ENCODE results near the gene HOXD8.

Gene HOXD8

DNA sequence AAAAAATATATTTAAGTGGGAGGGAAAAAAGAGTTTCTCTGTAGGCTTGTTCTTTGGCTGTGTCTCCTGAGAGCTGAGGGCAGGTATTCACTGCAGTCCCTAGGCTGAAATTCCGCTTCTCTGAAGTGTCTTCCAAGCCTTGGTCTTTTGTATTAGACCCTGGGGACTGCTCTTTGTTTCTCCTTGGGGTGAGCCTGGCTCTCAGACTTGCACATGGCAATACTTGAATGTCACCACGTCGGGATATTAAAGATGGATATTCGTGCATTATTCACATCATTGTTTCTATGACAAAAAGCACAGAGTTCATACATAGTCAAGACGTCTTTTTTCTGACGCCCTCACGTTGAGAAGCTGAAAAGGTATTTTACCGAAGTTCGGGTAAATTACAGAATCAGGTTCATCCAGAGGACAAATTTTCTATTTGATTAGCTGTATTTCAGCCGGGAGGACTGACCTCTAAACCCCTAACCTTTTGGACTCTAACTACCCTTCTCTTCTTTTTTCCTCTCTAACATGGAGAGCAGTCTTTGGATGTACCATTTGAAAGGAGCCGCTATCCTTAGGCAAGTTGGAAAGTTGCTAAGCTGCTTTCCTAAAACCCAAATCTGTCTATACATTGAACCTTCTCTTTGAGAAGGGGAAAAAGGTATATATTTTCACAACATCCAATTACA is 25.2 kb downstream of the HOXD8 start:
- Histone ChIP-seq H3K4me1 (ENCODE audit: insufficient read depth, low read length) (no peaks in the 10 kb centered on the region; the same call in 1 of the 2 replicates), H3K9ac (ENCODE audit: low read depth, low read length) (no peak overlapping the region), H3K9me3 (ENCODE audit: control insufficient read depth, insufficient read depth, low read length) (no peaks in the 10 kb centered on the region), H3K36me3 (ENCODE audit: insufficient read depth, low read length) (no peaks in the 10 kb centered on the region)

DNA sequence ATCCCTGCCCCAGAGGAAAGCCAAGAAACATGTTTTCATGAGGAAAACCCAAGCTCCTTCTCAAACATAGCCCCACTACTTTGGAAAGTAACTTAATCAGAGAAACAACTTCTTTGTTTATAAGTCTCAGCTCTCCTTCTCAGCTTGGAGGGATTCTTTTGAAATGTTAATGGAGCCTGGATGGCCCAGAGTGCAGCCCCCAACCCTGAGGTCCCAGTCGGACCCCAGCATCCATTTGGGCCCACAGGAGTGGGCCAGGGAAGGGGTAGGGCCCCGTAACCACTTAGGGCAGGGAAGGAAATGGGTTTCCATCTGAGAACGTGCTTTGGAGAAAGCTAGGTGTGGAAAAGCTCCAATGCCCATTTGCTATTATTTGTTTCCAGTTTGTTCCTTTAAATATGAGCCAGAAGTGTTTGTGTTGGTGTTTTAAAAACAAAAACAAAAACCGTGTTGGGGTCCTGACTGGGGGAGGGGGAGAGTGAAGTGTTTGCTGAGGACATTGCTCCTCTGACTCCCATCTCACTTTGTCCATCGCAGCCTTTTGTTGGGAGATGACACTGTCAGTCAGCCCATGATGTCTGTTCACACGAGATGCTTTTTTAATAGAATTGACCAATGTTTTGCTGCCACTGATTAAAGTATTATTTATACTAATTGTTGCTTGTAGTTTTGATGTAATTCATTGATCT is 26.0 kb downstream of the HOXD8 start:
- H3K9me3 ChIP-seq (ENCODE audit: control insufficient read depth, insufficient read depth, low read length), result no peaks in the 10 kb centered on the region
- no peaks in the 10 kb centered on the region for H3K36me3 ChIP-seq (ENCODE audit: insufficient read depth, low read length)
- no peaks in the 10 kb centered on the region; the same call in 1 of the 2 replicates for H3K4me1 ChIP-seq (ENCODE audit: insufficient read depth, low read length)
- no peak overlapping the region for H3K9ac ChIP-seq (ENCODE audit: low read depth, low read length)

DNA sequence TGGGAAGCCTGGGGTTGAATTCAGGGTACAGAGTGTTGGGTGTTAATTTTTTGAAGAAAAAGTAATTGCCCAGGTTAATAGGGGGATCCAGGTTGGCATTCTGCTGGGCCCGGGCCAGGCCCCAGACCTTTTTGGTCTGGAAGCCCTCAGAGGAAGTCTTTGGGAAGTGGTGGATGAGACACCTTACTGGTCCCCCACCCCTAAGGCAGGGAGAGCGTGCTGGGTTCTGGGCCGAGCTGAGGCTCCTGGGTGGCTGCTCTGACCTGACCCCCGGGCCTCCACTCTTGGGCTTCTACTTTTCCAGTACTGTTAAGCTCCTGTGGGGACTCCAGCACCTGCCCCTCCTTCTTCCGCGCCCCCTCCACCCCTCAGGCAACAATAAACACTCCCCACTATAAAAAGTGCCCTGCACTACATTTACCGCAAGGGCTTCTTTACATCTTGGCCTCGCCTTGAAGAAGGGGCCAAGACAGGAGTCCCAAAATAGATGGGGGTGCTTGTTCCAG is 26.8 kb downstream of the HOXD8 start:
- no peaks in the 10 kb centered on the region; the same call in 1 of the 2 replicates for H3K4me1 ChIP-seq (ENCODE audit: insufficient read depth, low read length)
- H3K36me3 ChIP-seq (ENCODE audit: insufficient read depth, low read length), result no peaks in the 10 kb centered on the region
- H3K9ac ChIP-seq (ENCODE audit: low read depth, low read length), result no peak overlapping the region
- no peaks in the 10 kb centered on the region for H3K9me3 ChIP-seq (ENCODE audit: control insufficient read depth, insufficient read depth, low read length)

DNA sequence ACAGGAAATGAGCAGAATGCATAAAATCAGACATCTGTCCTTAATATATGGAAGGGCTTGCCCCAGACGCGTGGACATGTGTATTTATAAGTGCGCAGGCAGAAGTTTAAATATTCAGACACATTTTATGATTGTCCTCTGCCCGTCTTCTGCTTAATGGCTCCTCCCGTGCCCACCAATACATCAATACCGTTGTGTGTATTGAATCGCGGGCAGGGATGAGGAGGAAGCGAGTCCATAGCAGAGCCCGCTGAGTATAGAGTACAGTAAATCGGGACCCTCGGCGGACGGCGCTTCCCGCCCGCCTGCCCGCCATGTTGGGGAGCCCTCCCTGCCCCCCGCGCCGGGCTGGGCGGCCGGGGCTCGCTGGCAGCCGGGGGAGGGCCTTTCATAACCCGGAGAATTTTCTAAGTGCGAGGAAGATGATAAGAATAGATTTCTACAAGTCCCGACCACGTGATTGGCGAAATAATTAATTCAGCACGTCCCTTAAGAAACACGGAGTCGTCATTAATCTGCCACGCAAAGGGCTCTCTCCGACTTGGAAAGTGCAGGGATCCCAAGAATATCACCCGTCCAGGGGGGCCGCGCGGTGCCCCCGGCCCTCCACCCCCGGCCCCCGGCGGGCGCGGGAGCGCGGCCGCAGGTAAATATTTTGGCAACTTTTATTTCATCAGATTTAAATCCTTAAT is 27.4 kb downstream of the HOXD8 start, which contains the start of gene HOXD3:
HOXD3 (plus strand) TSS at position 501 of the 692 bp plus-strand sequence. CDS start 11,808 bp downstream, outside the sequence.
- Histone ChIP-seq H3K4me1 (ENCODE audit: insufficient read depth, low read length) (no peaks in the 10 kb centered on the region; the same call in 1 of the 2 replicates), H3K9me3 (ENCODE audit: control insufficient read depth, insufficient read depth, low read length) (no peaks in the 10 kb centered on the region), H3K9ac (ENCODE audit: low read depth, low read length) (no peak within 1 kb of the TSS; the same call in 1 of the 2 replicates), H3K36me3 (ENCODE audit: insufficient read depth, low read length) (no peaks in the 10 kb centered on the region)

DNA sequence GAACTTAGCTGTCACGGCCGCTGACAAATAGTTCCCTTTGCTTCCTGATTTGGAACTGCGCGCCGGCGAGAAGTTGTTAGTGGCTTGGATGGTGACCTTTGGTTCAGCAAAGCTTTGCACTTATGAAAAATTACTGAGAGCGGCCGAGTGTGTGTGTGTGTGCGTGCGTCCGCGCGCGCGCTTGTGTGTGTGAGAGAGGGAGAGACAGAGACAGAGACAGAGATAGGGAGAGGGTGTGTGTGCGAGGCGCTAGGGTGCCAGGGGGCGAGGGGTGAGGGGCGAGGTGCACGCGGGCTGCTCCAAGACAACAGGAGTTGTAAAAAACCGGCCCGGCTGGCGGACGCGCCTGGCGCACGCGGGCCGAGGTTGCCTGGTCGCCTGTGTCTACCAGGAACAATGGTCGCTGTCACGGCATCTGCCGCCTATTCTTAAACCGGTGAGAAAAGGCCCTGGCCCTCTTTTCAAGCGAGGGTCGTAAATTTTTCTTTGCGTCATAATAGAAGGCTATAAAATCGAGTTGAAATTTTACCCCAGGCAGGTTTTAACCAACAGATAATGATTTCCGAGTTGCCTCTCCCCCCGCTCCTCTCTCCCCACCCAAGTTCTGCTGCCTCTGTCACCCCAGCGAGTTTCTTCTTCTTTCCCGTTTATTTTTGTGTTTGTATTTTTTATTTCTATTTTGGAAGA is 28.1 kb downstream of the HOXD8 start:
- Histone ChIP-seq H3K36me3 (ENCODE audit: insufficient read depth, low read length) (no peaks in the 10 kb centered on the region), H3K9ac (ENCODE audit: low read depth, low read length) (no peak overlapping the region; the same call in 1 of the 2 replicates), H3K9me3 (ENCODE audit: control insufficient read depth, insufficient read depth, low read length) (no peaks in the 10 kb centered on the region), H3K4me1 (ENCODE audit: insufficient read depth, low read length) (no peaks in the 10 kb centered on the region; the same call in 1 of the 2 replicates)

DNA sequence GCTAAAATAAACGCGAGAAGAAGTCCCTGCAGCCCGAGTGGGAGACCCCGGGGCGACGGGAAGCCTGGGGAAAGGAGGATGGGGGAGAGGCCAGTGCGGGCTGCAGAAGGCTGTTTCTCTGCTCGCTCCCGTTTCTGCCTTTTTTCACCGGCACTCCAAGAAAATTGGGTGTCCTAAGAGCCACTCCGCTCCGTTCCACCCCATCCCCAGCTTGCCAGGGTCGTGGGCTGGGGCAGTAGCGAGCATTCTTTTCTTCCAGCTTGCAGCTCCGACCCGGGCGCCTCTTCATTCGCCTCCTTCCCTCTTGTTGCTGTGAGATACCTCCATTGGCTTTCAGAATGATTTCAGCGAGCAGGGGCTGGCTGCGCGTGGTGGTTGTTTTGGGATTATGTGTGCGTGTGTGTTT is 28.7 kb downstream of the HOXD8 start:
- Histone ChIP-seq H3K9ac (ENCODE audit: low read depth, low read length) (no peak overlapping the region; the same call in 1 of the 2 replicates), H3K4me1 (ENCODE audit: insufficient read depth, low read length) (no peaks in the 10 kb centered on the region; the same call in 1 of the 2 replicates), H3K9me3 (ENCODE audit: control insufficient read depth, insufficient read depth, low read length) (no peaks in the 10 kb centered on the region), H3K36me3 (ENCODE audit: insufficient read depth, low read length) (no peaks in the 10 kb centered on the region)

DNA sequence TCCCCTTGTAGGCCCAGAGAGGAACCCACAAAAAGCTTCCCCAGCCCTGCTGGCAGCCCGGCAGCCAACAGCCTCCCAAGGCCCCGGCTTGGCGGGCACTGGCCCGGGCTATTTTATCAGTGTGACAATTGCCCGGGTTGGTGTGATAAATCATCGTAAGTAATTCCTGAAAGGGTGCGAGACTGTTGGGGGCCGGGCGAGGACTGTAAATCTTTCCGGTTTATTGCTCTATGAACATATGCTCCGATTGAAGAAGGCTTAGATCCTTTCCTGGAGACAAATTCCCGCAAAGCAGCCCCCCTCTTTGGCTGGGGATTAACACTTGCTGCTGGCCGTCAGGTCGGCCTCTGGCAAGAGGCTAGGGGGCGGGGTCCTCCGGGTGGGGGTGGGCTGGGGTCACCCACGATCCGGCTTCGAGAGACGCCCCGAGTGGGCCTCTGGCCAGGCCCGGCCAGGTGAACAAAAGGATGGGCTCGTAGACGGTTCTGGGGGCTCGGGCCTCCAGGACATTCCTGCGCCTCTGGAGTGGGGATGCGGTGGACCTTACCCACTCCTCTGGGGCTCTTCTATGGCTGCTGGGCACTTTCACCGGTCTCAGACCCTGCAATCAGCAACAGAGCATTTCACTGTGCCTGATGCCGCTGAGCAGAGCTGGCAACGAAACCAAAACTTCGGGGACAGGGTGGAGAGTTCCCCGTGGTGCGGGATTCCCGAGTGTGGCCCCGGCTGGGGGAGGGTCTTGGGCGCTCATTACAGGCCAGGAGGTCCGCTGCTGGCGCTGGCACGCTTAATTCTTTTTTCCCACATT is 29.6 kb downstream of the HOXD8 start:
- Histone ChIP-seq H3K36me3 (ENCODE audit: insufficient read depth, low read length) (no peaks in the 10 kb centered on the region), H3K9me3 (ENCODE audit: control insufficient read depth, insufficient read depth, low read length) (no peaks in the 10 kb centered on the region), H3K4me1 (ENCODE audit: insufficient read depth, low read length) (no peaks in the 10 kb centered on the region; the same call in 1 of the 2 replicates), H3K9ac (ENCODE audit: low read depth, low read length) (no peak overlapping the region)

DNA sequence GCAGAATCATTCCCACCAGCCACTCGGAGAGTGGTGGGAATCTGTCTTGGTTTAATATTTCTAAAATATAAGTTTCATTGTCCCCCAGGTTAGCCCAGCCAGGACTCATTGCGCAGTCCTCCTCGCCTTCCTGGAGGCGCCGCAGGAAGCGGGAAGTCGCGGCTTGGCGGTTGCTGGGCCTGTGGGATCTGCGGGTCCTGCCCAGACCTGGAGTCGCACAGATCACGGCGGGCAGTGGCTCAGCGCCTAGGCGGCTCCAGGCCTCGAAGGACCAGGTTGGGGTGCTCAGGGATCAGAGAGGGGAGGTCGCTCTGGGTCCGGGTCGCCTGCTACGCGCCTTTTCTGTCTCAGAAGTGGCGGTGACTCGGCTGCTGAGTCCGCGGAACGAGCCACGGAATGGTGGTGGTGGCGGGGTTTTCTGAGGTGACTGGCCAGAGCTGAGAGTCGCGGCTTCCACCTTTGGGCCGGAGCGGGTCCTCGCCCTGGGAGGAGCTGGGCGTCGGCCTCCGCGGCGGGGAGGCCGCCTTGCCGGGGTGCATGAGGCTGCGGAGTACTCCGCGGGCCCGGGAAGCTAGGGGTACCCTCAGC is 30.3 kb downstream of the HOXD8 start:
- no peaks in the 10 kb centered on the region for H3K9me3 ChIP-seq (ENCODE audit: control insufficient read depth, insufficient read depth, low read length)
- no peaks in the 10 kb centered on the region for H3K36me3 ChIP-seq (ENCODE audit: insufficient read depth, low read length)
- H3K4me1 ChIP-seq (ENCODE audit: insufficient read depth, low read length), result no peaks in the 10 kb centered on the region; the same call in 1 of the 2 replicates
- H3K9ac ChIP-seq (ENCODE audit: low read depth, low read length), result peak overlapping the region; percentile 14; the same call in 1 of the 2 replicates

DNA sequence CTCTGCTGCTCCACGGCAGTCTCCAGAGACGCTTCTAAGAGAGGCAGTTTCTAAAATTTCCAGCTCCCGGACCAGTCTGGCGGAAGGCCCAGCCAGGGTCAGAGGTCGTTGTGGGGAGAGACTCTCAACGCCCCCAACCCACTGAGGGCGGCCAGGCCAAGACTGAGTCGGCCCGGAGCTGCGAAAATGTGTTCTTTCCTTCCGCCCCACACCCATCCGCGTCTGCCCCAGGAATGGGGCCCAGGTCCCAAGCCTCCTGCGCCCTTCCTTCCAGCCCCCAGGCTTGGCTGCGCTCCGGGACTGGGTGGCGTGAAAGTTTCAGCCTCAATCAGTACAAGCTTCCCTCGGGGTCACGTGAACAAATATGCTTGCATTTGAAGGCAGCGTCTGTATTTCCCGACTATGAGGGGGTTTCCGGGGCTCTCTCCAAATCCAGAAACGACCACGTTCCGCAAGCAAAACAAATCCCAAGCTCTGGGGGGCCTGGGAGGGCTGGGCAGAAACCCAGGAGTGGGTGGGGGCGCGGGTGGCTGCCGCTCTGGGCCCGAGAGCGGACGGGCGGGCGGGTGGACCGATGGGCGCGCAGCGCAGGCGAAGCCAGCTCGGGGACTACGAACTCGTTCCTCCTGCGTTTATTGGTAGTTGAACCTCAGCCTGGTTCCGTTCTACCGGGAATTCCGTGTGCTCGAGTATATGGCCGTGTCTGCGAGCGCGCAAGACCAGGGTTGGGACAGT is 30.9 kb downstream of the HOXD8 start:
- Histone ChIP-seq H3K9me3 (ENCODE audit: control insufficient read depth, insufficient read depth, low read length) (no peaks in the 10 kb centered on the region), H3K9ac (ENCODE audit: low read depth, low read length) (peak overlapping the region; percentile 14; the same call in 1 of the 2 replicates), H3K36me3 (ENCODE audit: insufficient read depth, low read length) (no peaks in the 10 kb centered on the region), H3K4me1 (ENCODE audit: insufficient read depth, low read length) (no peaks in the 10 kb centered on the region; the same call in 1 of the 2 replicates)

DNA sequence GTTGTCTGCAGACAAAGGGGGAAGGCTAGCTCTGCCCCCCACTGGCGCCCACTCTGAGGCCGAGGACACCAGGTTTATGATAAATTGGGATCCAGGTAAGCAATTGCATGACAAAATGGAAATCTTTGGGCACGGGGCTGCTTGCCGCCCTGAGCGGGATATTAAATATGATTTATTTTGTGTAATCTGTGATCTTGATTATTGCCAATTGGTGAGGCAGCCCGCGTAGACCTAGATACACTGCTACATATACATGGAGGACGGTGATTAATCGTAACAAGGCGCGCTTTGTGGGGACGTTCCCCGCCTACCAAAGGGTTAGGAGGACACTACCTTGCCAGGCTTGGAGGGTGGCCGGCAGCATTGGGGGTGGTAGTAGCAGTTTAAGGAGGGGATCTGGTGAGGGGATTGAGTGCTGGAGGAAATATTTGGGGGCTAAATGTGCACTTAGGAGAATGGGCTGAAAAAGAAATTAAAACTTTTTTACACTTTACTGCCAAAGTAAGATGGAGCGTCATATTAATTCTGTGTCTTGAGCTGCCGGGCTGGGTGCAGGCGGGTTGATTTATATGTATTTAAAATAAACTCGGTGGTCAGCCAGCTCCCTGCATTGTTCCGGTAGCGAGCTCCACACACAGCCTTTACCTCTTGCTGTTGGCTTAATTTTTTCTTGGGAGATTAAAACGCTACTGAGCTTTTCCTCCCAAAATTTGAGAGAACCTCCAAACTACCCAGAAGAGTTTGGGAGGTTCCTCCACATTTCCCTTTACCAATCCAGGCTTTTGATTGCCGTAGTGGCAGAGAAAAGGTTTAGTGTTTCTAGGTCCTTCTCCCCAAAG is 31.7 kb downstream of the HOXD8 start:
- Histone ChIP-seq H3K9me3 (ENCODE audit: control insufficient read depth, insufficient read depth, low read length) (no peaks in the 10 kb centered on the region), H3K4me1 (ENCODE audit: insufficient read depth, low read length) (no peaks in the 10 kb centered on the region; the same call in 1 of the 2 replicates), H3K36me3 (ENCODE audit: insufficient read depth, low read length) (no peaks in the 10 kb centered on the region), H3K9ac (ENCODE audit: low read depth, low read length) (no peak overlapping the region)

DNA sequence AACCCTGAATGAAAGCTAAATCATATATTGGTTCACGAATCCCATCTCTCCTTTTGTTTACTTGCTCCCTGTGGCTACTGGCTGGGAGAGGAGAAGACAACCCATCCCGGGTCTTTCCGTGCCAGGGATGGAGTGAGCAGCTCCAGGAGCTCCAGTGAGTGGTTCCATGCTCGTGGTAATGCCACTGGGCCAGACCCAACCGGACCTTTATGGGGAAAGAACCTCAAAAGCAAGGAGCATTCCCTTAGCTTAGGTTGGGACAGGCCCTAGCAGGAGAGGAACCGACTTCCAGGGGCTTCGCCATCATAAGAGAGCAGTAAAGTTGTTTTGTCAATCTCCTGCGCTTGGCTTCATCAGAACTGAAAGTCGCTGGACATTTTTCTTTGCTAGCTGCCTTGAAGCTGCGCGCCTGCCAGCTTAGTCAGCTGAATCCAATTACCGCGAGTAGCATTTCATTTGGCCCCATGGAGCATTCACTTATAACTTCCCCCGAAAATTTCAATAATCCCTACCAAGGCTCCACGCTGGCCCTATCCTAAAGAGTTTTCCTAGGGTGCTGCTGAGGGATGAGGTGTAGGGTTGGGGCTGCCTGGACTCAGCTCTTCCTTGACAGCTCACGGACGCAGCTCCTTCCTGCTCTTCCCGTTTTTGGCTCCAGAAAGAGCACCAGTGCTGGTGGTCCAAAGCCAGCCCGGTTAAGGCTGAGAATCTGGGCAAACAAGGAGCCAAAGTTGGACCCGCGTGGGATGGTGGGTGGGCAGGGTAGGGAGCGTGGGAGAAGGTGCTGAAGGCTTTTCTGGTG is 32.5 kb downstream of the HOXD8 start:
- Histone ChIP-seq H3K9me3 (ENCODE audit: control insufficient read depth, insufficient read depth, low read length) (no peaks in the 10 kb centered on the region), H3K9ac (ENCODE audit: low read depth, low read length) (no peak overlapping the region), H3K36me3 (ENCODE audit: insufficient read depth, low read length) (no peaks in the 10 kb centered on the region), H3K4me1 (ENCODE audit: insufficient read depth, low read length) (no peaks in the 10 kb centered on the region; the same call in 1 of the 2 replicates)
